Ramos (cell line): ENCODE measurements around the gene PIGK.
"Not testable (repeated sequence)": the region's sequence is repeated elsewhere in the genome, so short reads cannot be mapped to it uniquely, and the experiment has no call there.

Experiments used
- in situ Hi-C: fragments of 300-500 bp; cut with MboI; formaldehyde crosslinking; loops from one replicate; pipeline ENCODE4 v1.14.3; 2022; ENCODE audit warnings: low sequenced_read_pairs; ENCODE audit not compliant: unreplicated experiment

PIGK gene

DNA sequence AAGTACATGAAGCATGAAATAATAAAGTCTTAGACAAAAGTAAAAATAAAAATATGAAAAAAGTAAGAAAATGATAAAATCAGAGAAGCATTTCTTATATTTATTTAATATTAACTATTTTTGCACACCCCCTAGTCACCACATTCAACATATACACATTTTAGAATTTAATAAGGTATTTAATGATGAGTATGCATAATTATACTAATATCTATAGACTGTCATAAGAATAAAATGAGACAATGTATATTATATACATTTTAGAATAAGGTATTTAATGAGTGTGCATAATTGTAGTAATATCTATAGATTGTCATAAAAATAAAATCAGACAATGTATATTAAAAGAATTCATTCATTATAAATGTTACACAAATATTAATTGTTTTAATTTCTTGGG, 18.9 kb downstream of the PIGK start:
- in situ Hi-C loops, result no loop called here

DNA sequence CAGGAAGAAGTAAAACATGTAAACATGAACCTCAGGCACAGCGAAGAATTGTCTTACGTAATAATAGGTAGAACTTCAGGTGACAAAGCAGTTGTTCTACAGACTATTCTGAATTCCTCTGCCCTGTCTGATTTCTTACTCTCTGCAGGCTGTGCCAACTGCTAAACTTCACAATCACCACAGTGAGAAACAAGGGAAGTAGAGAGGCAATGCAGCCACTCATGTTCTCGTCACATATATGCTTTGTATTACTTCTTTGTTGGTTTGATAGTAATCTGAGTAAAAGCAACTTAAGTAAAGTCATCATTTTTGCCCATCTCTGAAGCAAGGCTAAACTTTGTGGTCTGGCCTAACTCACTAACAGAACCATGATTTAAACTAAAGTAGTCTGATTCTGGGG, 21.9 kb downstream of the PIGK start:
- in situ Hi-C loops, result no loop called here

- in situ Hi-C loops, result no loop called here
Measured at GRCh38 chr1:77193951-77194350, 25.3 kb downstream of the PIGK start.

GRCh38 chr1:77188770-77189169, 30.5 kb downstream of the PIGK start:
- in situ Hi-C loops, result no loop called here

- in situ Hi-C loops, result not testable (repeated sequence)
Measured at GRCh38 chr1:77186907-77187306, 32.3 kb downstream of the PIGK start.

DNA sequence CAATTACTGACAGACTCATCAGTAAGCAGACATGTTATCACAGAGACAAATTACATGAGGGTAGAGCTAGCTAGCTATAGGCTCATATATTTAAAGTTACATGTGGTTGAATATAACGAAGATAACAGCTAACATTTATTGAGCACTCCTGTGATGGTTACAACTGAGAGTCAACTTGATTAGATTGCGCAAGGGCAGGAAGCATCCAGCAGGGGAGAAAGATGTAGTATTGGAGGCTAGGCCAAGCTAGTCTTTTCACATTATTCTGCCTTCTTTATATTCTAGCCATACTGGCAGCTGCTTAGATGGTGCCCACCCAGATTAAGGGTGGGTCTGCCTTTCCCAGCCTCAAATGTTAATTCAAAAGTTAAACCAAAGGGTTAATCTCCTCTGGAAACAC, 37.1 kb downstream of the PIGK start:
- in situ Hi-C loops, result no loop called here

DNA sequence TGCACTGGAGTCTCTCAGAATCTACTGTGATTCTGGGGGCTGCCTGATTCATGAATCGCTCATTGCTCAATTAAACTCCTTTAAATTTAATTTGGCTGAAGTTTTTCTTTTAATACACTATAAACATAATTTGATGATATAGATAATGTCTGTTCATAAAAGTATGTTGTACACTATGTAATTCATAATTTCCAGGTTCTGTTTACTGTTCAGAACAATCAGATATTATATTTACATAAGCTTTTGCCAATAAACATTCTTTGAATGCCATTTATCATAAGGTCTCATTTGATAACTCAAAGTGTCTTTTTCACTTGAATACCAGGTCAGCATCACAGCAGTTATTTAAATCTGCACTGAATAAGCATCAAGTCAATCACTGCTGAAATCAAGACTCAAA, 39.6 kb downstream of the PIGK start:
- in situ Hi-C loops, result no loop called here

- in situ Hi-C loops, result no loop called here
Measured at GRCh38 chr1:77175230-77175844, 43.9 kb downstream of the PIGK start.

- in situ Hi-C loops, result no loop called here
Measured at GRCh38 chr1:77170687-77171086, 48.5 kb downstream of the PIGK start.

DNA sequence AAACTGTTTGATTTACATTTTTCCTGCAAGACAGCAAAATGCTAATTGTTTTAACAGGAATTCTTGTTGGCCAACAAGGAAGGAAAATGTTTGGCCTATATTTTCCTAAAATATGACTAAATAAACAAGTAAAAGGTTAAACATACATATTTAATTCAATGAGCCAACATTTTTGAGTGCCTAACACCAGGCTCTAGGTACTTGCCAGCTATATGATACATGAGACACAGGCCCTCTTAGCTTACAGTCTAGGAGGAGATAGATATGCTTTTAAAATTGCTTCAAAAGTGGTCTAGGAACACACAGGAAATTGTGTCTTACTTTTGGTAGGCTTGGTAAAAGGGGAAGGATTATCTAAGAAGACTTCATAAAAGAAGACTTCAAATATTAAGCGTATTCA, 50.9 kb downstream of the PIGK start:
- in situ Hi-C loops, result no loop called here

- in situ Hi-C loops, result no loop called here
Measured at GRCh38 chr1:77164434-77164944, 54.7 kb downstream of the PIGK start.

- in situ Hi-C loops, result not testable (repeated sequence)
Measured at GRCh38 chr1:77159706-77160105, 59.5 kb downstream of the PIGK start.

DNA sequence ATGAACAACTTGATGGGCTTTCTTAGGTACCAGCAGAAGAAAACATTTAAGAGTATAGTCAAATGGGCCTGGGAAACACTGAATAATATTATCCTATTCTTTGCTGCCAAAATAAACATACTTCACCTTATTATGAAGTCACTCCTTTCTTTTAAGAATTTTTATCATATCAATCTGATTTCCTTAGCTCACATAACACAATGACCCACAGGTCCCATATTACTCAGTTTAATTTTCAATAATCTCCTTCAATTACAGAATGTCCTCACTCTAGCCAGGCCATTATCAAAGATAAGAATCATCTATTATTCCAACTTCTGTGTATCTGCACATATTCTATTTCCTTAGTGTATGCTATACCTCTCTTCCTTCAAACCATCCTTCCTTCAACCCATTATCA, 63.0 kb downstream of the PIGK start:
- in situ Hi-C loops, result no loop called here

- in situ Hi-C loops, result loop anchor here (10.0 kb wide), 1 partner anchor 389 kb away; no protein-coding TSS in a partner anchor
Measured at GRCh38 chr1:77146270-77146669, 73.0 kb downstream of the PIGK start.

DNA sequence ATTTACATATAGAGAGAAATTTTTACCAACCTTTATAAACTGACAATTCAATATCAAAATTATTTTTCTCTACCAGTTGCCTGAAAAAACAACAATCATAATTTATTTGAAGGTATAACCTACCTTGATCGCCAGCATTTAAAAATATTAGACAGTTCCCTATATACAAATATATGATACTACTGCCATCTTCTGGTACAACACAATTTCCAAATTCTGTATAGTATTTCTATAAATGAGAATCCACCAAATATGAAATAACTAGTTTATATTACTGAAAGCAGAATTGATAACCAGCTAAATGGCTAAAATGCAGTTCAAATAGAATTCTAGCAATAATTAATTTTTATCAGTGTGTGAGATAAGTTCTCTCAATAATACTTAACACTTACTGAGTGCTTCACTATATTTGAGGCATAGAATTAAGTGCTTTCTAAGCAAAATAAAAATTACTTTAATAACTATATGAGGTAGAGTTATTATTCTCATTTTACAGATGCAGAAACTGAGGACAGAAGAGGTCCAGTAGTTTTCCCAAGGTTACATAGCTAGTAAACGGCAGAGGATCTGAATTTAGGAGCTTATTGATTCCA, 75.6 kb downstream of the PIGK start:
- in situ Hi-C loops, result loop anchor here (10.0 kb wide), 1 partner anchor 391 kb away; no protein-coding TSS in a partner anchor

- in situ Hi-C loops, result no loop called here
Measured at GRCh38 chr1:77139389-77139788, 79.8 kb downstream of the PIGK start.

DNA sequence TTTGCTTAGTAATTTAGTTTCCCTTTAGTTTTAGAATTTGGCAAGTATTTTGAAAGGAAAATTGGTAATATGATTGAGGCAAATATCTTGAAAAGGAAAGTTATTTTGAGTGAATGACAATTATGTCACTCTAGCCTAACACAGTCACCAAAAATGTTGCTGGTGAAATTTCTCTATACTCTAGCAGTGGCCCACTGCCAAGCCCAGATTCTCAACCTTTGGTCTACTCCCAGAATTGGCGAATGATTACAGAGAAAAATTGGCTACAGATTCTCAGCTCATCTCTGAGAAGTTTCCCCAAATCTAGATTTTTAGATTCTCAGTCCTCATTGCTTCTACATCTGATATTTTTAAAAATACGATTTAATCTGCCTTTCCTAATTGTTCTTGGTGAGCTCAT, 84.9 kb downstream of the PIGK start:
- in situ Hi-C loops, result no loop called here

GRCh38 chr1:77133731-77134358, 85.4 kb downstream of the PIGK start:
- in situ Hi-C loops, result no loop called here

GRCh38 chr1:77126307-77126706, 92.9 kb downstream of the PIGK start:
- in situ Hi-C loops, result no loop called here

GRCh38 chr1:77121503-77121902, 97.7 kb downstream of the PIGK start:
- in situ Hi-C loops, result no loop called here

GRCh38 chr1:77120950-77121349, 98.3 kb downstream of the PIGK start:
- in situ Hi-C loops, result no loop called here

DNA sequence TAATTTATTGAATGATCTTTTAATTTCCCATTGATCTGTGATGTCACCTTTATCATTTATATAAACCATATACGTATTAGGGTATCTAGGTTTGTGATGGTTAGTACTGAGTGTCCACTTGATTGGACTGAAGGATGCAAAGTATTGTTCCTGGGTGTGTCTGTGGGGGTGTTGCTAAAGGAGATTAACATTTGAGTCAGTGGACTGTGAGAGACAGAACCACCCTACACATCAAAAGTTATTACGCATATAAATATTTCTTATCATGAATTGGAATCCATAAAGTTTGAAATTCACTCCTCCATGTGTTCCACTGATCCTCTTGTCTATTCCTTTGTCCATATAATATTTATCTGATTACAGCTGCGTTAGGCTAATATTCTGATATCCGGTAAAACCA, 100.5 kb downstream of the PIGK start:
- in situ Hi-C loops, result no loop called here
